Stimulated activated CD8-positive, alpha-beta memory T cell treated with anti-CD3 and anti-CD28 coated beads, Interleukin-2, amount 100 ng/mL, for 48 hours (primary cell): Measurements from ENCODE around the gene CSAG2.

Source experiments
- DNase-seq, 2 donors: peaks; one replicate each; pipeline ENCODE4 v3.0.0-alpha.2; 2020; ENCODE audit warnings: low read depth in 2 of 2

CSAG2 gene

DNA sequence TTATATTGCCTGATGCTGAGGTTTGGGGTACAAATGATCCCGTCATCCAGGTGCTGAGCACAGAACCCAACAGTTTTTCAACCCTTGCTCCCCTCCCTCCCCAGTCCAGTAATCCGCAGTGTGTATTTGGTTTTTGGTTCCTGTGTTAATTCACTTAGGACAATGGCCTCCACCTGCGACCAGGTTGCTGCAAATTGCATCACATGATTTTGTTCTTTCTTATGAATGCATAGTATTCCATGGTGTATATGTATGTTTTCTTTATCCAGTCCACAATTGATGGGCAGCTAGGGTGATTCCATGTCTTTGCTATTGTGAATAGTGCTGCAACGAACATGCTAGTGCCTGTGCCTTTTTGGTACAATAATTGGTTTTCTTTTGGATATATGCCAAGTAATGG lies 46.0 kb downstream of the CSAG2 start:
- DNase-seq = no peak

DNA sequence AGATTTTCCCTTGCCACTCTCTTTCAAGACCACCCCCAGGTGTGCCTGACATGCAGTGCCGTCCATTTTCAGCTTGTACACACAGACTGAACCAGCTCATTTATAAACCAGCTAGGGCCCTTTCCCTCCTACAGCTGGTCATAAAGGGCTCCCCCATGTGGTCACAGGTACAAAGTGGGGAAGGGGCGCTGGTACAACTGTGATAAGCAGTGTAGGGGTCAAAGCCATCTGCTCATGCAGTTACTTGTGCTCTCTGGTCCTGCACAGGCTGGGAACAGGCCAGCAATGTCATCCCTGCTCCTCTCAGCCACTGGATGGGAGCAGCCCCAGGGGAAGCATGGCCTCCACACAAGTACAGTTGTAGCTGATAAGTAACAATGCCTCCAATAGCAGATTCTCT lies 50.8 kb downstream of the CSAG2 start:
- DNase-seq = no peak
